Measurements from ENCODE around the gene NOTUM.
"Not testable (repeated sequence)": the region's sequence is repeated elsewhere in the genome, so short reads cannot be mapped to it uniquely, and the experiment has no call there.

NOTUM gene

DNA sequence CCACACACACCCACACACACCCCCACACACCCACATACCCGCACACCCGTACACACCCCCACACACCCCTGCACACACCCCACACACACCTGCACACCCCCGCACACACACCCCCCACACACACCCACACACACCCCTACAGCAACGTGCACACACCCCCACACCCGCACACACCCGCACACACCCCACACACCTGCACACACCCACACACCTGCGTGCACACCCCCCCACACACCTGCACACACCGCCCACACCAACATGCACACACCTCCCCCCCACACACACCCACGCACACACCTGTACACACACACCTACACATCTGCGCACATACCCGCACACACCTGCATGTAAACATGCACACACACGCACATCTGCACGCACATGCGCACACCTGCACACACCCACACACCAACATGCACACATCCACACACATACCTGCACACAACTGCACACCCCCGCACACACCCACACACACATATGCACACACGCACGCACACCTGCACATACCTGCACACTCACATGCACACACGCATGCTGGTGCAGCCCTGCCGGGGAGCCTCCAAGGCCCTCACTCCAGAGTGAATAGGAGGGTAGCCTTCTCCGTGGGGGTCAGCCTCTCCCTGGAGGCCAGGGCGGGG lies 23.9 kb upstream of the NOTUM start:
- TF ChIP-seq, protein P1, sequence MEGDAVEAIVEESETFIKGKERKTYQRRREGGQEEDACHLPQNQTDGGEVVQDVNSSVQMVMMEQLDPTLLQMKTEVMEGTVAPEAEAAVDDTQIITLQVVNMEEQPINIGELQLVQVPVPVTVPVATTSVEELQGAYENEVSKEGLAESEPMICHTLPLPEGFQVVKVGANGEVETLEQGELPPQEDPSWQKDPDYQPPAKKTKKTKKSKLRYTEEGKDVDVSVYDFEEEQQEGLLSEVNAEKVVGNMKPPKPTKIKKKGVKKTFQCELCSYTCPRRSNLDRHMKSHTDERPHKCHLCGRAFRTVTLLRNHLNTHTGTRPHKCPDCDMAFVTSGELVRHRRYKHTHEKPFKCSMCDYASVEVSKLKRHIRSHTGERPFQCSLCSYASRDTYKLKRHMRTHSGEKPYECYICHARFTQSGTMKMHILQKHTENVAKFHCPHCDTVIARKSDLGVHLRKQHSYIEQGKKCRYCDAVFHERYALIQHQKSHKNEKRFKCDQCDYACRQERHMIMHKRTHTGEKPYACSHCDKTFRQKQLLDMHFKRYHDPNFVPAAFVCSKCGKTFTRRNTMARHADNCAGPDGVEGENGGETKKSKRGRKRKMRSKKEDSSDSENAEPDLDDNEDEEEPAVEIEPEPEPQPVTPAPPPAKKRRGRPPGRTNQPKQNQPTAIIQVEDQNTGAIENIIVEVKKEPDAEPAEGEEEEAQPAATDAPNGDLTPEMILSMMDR (IDR thresholded peaks at IDR 0.05; ENCODE audit: control extremely low read depth, extremely low read depth, low read depth, missing control alignments), result no peak
- DNase-seq (ENCODE audit: extremely low spot score), result no peak
- ChIA-PET CTCF (interaction anchor here (1.1 to 1.3 kb wide), 2 partner anchors 21 to 221 kb away, joined by 3 to 4 read pairs; no protein-coding TSS in a partner anchor), POLR2A (no interaction called here)

DNA sequence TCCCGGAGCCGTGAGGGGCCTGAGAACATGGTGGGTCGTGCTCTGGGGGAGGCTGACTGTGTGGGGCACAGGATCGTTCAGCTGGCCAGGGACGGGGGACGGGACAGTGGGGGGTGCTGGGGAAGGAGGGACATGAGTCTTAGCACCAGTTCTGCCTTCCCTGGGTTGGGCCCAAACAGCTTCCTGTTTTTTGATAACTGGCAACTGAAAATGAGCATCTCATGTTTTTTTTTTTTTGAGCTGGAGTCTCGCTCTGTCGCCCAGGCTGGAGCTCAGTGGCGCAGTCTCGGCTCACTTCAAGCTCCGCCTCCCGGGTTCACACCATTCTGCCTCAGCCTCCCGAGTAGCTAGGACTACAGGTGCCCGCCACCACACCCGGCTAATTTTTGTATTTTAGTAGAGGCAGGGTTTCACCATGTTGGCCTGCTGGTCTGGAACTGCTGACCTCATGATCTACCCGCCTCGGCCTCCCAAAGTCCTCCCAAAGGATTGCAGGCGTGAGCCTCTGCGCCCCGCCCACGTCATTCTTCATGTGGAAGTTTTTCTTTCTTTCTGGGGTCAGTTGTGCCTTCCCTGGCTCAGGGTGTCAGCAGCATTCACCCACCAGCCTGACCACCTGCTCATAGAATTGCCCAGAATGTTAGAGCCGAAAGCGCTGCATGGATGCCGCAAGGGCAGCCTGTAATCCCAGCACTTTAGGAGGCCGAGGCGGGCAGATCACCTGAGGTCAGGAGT lies 22.8 kb upstream of the NOTUM start:
- TF ChIP-seq, protein P1 (IDR thresholded peaks at IDR 0.05; ENCODE audit: control extremely low read depth, extremely low read depth, low read depth, missing control alignments), result no peak
- no peak for DNase-seq (ENCODE audit: extremely low spot score)
- ChIA-PET POLR2A (interaction anchor here (0.6 kb wide), 1 partner anchor 519 kb away, joined by 4 read pairs; no protein-coding TSS in a partner anchor), CTCF (interaction anchor here (2.5 kb wide), 1 partner anchor 24 kb away, joined by 9 read pairs; no protein-coding TSS in a partner anchor)

DNA sequence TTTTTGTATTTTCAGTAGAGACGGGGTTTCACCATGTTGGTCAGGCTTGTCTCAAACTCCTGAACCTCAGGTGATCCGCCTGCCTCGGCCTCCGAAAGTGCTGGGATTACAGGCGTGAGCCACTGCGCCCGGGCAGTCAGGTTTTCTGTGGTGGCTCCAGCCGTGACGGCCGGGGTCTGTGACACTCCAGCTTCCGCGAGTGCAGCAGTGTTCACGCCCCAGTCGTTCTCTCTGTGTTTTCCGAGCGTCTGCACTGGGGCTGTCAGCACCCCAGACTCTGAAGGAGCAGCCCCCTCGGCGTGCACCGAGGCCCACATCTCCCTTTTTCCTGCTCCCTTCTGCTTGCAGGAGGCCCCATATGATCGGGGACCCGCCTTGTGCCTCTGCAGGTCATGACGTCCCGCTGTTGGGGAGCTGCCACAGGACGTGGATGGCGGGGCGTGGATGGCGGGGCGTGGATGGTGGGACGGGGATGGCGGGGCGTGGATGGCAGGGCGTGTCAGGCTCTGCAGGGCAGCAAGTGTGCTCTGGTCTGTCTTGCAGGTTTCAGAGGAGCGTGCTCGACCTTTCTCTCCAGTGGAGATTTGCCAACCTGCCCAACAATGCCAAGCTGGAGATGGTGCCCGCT lies 22.1 kb upstream of the NOTUM start:
- TF ChIP-seq, protein P1 (IDR thresholded peaks at IDR 0.05; ENCODE audit: control extremely low read depth, extremely low read depth, low read depth, missing control alignments), result no peak
- ChIA-PET CTCF (interaction anchor here (2.5 kb wide), 1 partner anchor 24 kb away, joined by 9 read pairs; no protein-coding TSS in a partner anchor), POLR2A (interaction anchor here (0.5 to 0.6 kb wide), 3 partner anchors 111 to 520 kb away, joined by 4 to 8 read pairs (median 4); no protein-coding TSS in a partner anchor)
- no peak for DNase-seq (ENCODE audit: extremely low spot score)

DNA sequence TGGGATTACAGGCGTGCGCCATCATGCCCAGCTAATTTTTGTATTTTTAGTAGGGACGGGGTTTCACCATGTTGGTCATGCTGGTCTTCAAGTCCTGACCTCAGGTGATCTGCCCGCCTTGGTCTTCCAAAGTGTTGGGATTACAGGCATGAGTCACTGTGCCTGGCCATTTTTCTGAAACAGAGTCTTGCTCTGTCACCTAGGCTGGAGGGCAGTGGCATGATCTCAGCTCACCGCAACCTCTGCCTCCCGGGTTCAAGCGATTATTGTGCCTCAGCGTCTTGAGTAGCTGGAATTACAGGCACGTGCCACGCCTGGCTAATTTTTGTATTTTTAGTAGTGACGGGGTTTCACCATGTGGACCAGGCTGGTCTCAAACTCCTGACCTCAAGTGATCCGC lies 20.5 kb upstream of the NOTUM start:
- DNase-seq (ENCODE audit: extremely low spot score); POLR2A ChIA-PET; CTCF ChIA-PET: not testable (repeated sequence)

DNA sequence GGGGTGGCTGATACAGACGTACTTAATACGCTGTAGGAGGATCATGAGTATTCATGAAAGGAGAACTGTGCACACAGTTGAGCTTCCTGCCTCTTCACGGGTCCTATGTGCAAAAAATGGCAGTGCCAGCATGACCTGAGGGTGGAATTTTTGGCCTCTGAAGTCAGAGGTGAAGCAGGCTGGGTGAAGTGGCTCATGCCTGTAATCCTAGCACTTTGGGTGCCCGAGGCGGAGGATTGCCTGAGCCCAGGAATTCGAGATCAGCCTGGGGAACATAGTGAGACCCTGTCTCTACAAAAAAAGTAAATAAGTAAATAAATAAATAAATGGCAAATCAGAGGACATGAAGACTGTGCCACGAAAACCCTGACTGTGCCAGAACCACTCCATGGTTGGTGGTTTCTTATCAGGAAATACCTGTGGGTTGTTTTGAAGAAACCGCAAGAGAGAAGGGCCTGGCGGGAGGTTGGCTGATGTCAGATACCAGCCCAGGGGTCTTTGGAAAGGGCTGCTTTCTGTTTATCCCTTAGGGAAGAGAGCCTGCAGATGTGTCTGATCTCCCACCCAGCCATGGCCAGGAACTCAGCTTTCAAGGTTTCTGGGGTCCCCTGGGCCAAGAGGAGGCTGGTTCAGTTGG lies 19.8 kb upstream of the NOTUM start:
- DNase-seq (ENCODE audit: extremely low spot score), result no peak
- POLR2A ChIA-PET, result no interaction called here
- TF ChIP-seq, protein P1 (IDR thresholded peaks at IDR 0.05; ENCODE audit: control extremely low read depth, extremely low read depth, low read depth, missing control alignments), result no peak
- CTCF ChIA-PET, result interaction anchor here (1.6 to 3.4 kb wide), 2 partner anchors 21 to 39 kb away, joined by 4 to 18 read pairs; no protein-coding TSS in a partner anchor

DNA sequence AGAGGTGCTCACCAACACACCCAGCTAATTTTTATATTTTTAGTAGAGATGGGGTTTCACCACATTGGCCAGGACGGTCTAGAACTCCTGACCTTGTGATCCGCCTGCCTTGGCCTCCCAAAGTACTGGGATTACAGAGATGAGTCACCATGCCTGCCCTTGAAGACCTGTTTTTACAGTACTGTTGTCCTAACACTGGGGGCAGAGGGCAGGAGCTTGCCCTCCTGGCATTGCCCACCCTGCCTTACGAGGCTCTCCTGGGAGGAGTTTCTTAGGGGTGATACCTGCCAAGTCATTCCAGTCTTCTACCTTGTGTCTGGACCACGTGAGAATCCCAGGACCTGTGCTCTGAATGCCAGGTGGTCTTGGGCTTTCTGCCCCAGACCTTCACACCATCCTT lies 19.1 kb upstream of the NOTUM start:
- TF ChIP-seq, protein P1 (IDR thresholded peaks at IDR 0.05; ENCODE audit: control extremely low read depth, extremely low read depth, low read depth, missing control alignments), result no peak
- POLR2A ChIA-PET, result no interaction called here
- DNase-seq (ENCODE audit: extremely low spot score), result no peak
- CTCF ChIA-PET, result interaction anchor here (1.2 to 3.4 kb wide), 3 partner anchors 20 to 58 kb away, joined by 3 to 18 read pairs (median 4); partner anchors contain the start of gene DCXR

Data from GM10248 (cell line).